PC-3 (cell line): ENCODE data around the gene TRPV2.

Experiments used
- CTCF ChIP-seq: fragments of 300-600 bp; sonication (generic); conservative IDR thresholded peaks from 2 replicates; pipeline ENCODE4 v1.5.1; 2017; ENCODE audit warnings: antibody characterized with exemption, low read depth, mild to moderate bottlenecking, low read length
- EZH2phosphoT487 ChIP-seq: fragments of 300-600 bp; sonication (generic); IDR thresholded peaks from 2 replicates; pipeline ENCODE4 v1.6.1; 2018; ENCODE audit warnings: mild to moderate bottlenecking, antibody characterized with exemption, low read length, borderline replicate concordance

- TF ChIP-seq CTCF (no peak), EZH2phosphoT487 (no peak)
Observed at GRCh38 chr17:16432017-16432416, 16.6 kb downstream of the TRPV2 start.
